ENCODE measurements around the gene GPR135. TPM values are rescaled to one million over a fixed set of nuclear protein-coding genes. Genes with fewer than 3 reads are reported as not detected.

Gene GPR135
- total RNA-seq, 4 donors from 2014 or later = 5.8 to 8.2 (median 6.6) TPM

GRCh38 chr14:59428581-59429012 lies 36.6 kb downstream of the GPR135 start:
- no peak for TF ChIP-seq CTCF (IDR thresholded peaks at IDR 0.05; ENCODE audit: low read depth)

GRCh38 chr14:59427653-59428580 lies 37.3 kb downstream of the GPR135 start:
- TF ChIP-seq CTCF (IDR thresholded peaks at IDR 0.05; ENCODE audit: low read depth) = no peak

- TF ChIP-seq CTCF (IDR thresholded peaks at IDR 0.05; ENCODE audit: low read depth) = no peak
Measured at GRCh38 chr14:59425322-59425935, 39.8 kb downstream of the GPR135 start.

DNA sequence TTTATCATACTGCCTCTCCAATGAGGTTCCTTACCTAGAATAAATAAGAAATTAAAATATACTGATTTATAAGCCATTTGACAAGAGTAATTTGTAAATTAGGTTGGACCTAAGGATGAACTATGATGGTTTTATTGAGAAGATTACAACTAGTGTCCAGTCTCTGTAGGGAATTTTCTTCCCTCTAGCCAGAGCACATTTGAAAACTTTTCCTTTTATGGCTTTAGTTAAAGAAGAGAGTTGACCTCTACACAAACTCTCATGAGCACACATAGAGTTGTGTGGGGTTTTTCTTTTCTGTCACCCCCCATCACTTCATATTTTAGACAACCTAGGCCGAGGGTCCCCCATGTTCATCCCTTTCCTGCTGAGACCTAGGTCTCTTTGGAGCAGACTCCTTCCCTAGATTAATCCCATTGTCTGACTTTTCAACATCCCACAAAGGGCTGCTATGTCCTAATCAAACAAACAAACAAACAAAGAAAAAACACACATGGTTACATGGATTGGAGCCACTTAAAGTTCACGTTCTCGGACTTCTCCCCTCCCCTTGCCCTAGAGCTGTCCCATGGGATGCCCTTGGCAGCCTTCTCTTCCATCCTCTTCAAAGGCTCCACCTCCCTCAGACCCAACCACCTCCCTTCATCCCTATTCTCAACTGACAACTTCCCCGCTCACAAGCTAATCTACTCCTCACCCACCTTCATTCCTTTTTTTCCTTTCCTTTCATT lies 40.7 kb downstream of the GPR135 start:
- TF ChIP-seq CTCF (IDR thresholded peaks at IDR 0.05; ENCODE audit: low read depth) = no peak

DNA sequence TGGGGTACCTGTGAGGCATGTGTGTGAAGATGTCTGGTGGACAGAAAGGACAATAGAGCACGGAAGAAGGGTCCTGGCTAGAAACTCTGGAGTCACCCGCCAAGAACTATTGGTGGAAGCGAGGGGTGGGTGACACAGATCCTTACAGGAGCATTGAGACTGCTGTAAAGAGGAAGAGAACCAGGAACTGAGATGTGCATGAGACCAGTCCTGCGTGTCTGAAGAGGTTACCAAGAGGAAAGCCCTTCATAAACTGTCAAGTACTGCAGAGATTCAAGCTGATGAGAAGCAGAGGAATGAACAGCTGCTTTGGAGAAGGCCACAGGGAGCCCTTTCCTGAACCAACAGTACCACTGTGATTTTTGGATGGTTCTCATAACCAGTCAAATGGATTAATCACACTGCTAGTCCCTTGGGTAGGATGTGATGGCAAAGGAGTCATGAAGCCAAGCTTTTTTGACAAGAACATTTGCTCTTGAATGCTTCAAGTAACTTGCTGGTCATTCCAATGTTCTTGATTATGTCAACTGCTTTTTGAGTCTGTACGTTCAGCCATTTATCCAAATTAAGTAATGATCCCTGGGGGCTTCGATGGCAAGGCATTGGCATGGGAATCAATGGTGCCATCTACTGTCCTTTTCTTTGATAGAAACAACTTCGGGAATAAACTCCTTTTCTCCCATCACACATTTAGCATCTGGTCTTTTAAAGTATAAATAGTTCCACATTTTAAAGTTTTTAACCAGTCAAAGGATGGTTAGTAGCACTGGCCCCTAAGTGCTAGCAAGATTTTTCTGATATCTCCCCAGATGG lies 42.9 kb downstream of the GPR135 start:
- TF ChIP-seq CTCF (IDR thresholded peaks at IDR 0.05; ENCODE audit: low read depth) = no peak

- TF ChIP-seq CTCF (IDR thresholded peaks at IDR 0.05; ENCODE audit: low read depth) = no peak
Measured at GRCh38 chr14:59419303-59419702, 45.9 kb downstream of the GPR135 start.

Data from subcutaneous adipose tissue (tissue), 4 donors.